Measurements from ENCODE around the gene HMCN2. TPM values are rescaled to one million over a fixed set of nuclear protein-coding genes. Genes with fewer than 3 reads are reported as not detected.
"Not testable (repeated sequence)": the region's sequence is repeated elsewhere in the genome, so short reads cannot be mapped to it uniquely, and the experiment has no call there.

HMCN2 gene
- polyA plus RNA-seq, 3 donors from 2014 or later: not detected

- Mint-ChIP-seq H3K27ac (no peak overlapping the region), H3K27me3 (ENCODE audit: low read depth in 3 of 3) (peaks cover 2 to 7% (median 3%) of the 10 kb centered on the region in 3 donors), H3K9me3 (no peaks in the 10 kb centered on the region), H3K4me3 (no peak overlapping the region), H3K36me3 (no peaks in the 10 kb centered on the region), H3K4me1 (no peaks in the 10 kb centered on the region)
- no peak for DNase-seq
Measured at GRCh38 chr9:130429381-130429780, 163.8 kb downstream of the HMCN2 start.

- no peak for DNase-seq
- H3K27me3 Mint-ChIP-seq (ENCODE audit: low read depth in 3 of 3): peaks cover 2 to 7% (median 3%) of the 10 kb centered on the region in 3 donors
- H3K4me1 Mint-ChIP-seq: no peaks in the 10 kb centered on the region
- H3K36me3 Mint-ChIP-seq: no peaks in the 10 kb centered on the region
- no peaks in the 10 kb centered on the region for H3K9me3 Mint-ChIP-seq
- no peak overlapping the region for H3K27ac Mint-ChIP-seq
- no peak overlapping the region for H3K4me3 Mint-ChIP-seq
Measured at GRCh38 chr9:130429831-130430230, 164.3 kb downstream of the HMCN2 start.

GRCh38 chr9:130430232-130430631 is 164.7 kb downstream of the HMCN2 start:
- no peak overlapping the region for H3K27ac Mint-ChIP-seq
- no peaks in the 10 kb centered on the region for H3K36me3 Mint-ChIP-seq
- no peaks in the 10 kb centered on the region for H3K9me3 Mint-ChIP-seq
- peaks cover 3 to 10% (median 3%) of the 10 kb centered on the region in 3 donors for H3K27me3 Mint-ChIP-seq (ENCODE audit: low read depth in 3 of 3)
- no peaks in the 10 kb centered on the region for H3K4me1 Mint-ChIP-seq
- DNase-seq: no peak
- H3K4me3 Mint-ChIP-seq: no peak overlapping the region

GRCh38 chr9:130430734-130431535 is 165.4 kb downstream of the HMCN2 start:
- Mint-ChIP-seq H3K4me1 (no peaks in the 10 kb centered on the region), H3K27ac (no peak overlapping the region), H3K4me3 (no peak overlapping the region), H3K9me3 (no peaks in the 10 kb centered on the region), H3K36me3 (no peaks in the 10 kb centered on the region), H3K27me3 (ENCODE audit: low read depth in 3 of 3) (peaks cover 3 to 12% (median 5%) of the 10 kb centered on the region in 3 donors)
- DNase-seq: no peak

DNA sequence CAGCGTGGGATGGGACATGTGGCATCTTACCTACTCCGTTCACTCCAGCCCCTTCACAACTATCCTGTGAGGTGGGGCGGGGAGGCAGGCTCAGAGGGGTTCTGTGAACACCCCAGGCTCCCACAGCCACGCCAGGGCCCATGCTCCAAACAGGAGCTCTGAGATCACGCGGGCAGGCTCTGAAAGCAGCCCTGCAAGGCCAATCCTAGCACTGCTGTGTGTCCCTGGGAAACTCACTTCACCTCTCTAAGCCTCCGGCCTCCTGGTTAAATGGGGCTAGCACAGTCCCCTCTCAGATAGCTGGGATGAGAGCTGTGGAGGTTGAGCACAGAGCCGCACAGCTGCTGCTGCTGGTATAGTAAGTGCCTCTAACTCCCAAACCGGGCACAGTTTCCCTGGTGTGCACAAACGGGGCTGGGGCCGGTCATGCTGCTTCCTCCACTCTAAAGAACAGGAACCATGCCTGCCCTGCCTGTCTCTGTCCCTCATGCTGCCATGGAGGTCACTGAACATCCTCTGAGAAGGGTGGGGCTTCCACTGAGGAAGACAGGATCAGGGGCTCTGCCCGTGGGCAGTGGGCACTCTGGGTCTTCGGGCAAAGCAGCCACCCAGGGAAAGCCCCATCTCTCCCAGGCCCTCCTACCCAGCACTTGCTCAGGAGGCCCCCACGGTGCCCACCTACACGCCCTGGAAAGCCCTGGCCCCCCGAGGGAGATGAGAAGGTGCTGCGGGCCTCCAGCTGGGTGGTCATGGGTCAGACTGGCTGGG is 166.2 kb downstream of the HMCN2 start:
- no peaks in the 10 kb centered on the region for H3K4me1 Mint-ChIP-seq
- H3K27me3 Mint-ChIP-seq (ENCODE audit: low read depth in 3 of 3): peaks cover 3 to 12% (median 5%) of the 10 kb centered on the region in 3 donors
- no peak for DNase-seq
- no peaks in the 10 kb centered on the region for H3K36me3 Mint-ChIP-seq
- H3K27ac Mint-ChIP-seq: no peak overlapping the region
- no peaks in the 10 kb centered on the region for H3K9me3 Mint-ChIP-seq
- no peak overlapping the region for H3K4me3 Mint-ChIP-seq

GRCh38 chr9:130432362-130432761 is 166.8 kb downstream of the HMCN2 start:
- DNase-seq: no peak
- H3K4me3 Mint-ChIP-seq: peak overlapping the region in 2 of 5 donors; percentile 25 to 38
- no peak overlapping the region for H3K27ac Mint-ChIP-seq
- no peaks in the 10 kb centered on the region for H3K4me1 Mint-ChIP-seq
- H3K9me3 Mint-ChIP-seq: no peaks in the 10 kb centered on the region
- H3K27me3 Mint-ChIP-seq (ENCODE audit: low read depth in 3 of 3): peaks cover 5 to 14% (median 6%) of the 10 kb centered on the region in 3 donors
- no peaks in the 10 kb centered on the region for H3K36me3 Mint-ChIP-seq

- no peak for DNase-seq
- peak overlapping the region in 3 of 5 donors; percentile 25 to 46 (median 33) for H3K4me3 Mint-ChIP-seq
- H3K9me3 Mint-ChIP-seq: no peaks in the 10 kb centered on the region
- no peaks in the 10 kb centered on the region for H3K36me3 Mint-ChIP-seq
- peaks cover 5 to 14% (median 8%) of the 10 kb centered on the region in 3 donors for H3K27me3 Mint-ChIP-seq (ENCODE audit: low read depth in 3 of 3)
- H3K4me1 Mint-ChIP-seq: no peaks in the 10 kb centered on the region
- H3K27ac Mint-ChIP-seq: no peak overlapping the region
Measured at GRCh38 chr9:130432796-130433167, 167.2 kb downstream of the HMCN2 start.

- Mint-ChIP-seq H3K36me3 (no peaks in the 10 kb centered on the region), H3K4me1 (no peaks in the 10 kb centered on the region), H3K27me3 (ENCODE audit: low read depth in 3 of 3) (peaks cover 7 to 14% (median 8%) of the 10 kb centered on the region in 3 donors), H3K27ac (no peak overlapping the region), H3K9me3 (no peaks in the 10 kb centered on the region), H3K4me3 (peak overlapping the region in 2 of 5 donors; percentile 33 to 46)
- DNase-seq: peak in 2 of 3 donors; percentile 3 to 14
Measured at GRCh38 chr9:130433168-130433946, 167.8 kb downstream of the HMCN2 start.

DNA sequence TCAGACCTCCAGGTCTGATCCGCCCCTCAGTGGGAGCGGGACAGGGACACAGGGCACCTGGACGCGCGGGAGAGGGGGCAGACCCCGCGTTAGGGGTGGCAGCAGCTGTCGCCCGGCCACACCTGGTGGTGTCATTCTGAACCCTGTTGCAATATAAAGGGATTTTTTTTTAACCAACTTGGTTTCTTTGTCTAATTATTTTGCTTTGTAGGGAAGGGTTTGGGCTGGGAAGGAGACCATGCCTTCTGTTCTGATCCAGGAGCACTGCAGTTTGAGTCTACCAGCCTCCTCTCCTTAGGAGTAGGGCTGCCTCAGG is 168.3 kb downstream of the HMCN2 start:
- no peak for DNase-seq
- Mint-ChIP-seq H3K27ac (no peak overlapping the region), H3K36me3 (no peaks in the 10 kb centered on the region), H3K4me1 (no peaks in the 10 kb centered on the region), H3K27me3 (ENCODE audit: low read depth in 3 of 3) (peaks cover 7 to 14% (median 8%) of the 10 kb centered on the region in 3 donors), H3K9me3 (no peaks in the 10 kb centered on the region), H3K4me3 (peak overlapping the region in 2 of 5 donors; percentile 20 to 36)

DNA sequence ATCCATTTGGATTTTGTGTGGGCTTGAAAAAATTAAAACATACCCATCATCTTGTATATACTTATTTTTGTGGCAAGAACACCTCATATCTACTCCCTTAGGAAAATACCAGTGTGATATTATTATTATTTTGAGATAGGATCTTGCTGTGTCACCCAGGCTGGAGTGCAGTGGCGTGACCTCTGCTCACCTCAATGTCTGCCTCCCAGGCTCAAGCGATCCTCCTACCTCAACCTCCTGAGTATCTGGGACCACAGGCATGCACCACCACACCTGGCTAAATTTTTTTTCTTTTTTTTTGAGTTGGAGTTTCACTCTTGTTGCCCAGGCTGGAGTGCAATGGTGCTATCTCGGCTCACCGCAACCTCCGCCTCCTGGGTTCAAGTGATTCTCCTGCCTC is 169.1 kb downstream of the HMCN2 start:
- H3K4me3 Mint-ChIP-seq, H3K27ac Mint-ChIP-seq, H3K4me1 Mint-ChIP-seq, H3K36me3 Mint-ChIP-seq, DNase-seq, H3K9me3 Mint-ChIP-seq: not testable (repeated sequence)
- peaks cover 7 to 14% (median 12%) of the 10 kb centered on the region in 3 donors for H3K27me3 Mint-ChIP-seq (ENCODE audit: low read depth in 3 of 3)

DNA sequence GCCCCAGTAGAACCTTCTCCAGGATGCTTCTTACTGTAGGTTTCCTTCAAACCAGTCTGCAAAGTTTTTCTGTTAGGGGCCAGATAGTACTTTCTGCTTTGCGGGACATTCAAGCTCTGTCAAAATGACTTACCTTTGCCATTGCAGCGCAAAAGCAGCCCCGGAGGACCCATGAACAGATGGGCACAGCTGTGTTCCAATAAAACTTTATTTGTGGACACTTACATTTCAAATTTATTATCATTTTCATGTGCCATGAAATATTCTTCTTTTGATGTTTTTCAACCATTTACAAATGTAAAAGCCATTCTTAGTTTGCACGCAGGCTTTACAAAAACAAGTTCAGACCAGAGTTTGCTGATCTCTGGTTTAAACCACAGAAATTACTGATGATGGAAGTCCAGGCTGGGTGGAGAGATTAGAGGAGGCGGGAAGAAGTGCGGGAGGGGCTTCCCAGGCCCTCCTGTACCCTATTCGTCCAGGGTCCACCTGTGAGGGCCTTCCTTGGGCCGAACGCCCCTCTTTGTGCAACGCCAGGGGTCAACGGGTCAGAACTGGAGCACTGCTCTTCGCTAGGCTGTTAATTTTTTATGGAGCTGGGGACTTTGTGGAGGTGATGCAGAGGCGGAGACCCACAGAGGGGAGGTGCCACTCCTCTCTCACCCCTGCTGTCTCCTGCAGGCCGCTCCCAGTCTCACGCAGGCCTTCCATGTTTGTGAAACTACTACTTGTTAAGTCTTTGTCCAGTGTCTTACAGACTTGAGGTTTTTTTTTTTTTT is 171.6 kb downstream of the HMCN2 start:
- H3K36me3 Mint-ChIP-seq: peaks cover 0 to 13% (median 7%) of the 10 kb centered on the region in 3 donors
- no peak overlapping the region for H3K4me3 Mint-ChIP-seq
- peaks cover 3 to 21% (median 14%) of the 10 kb centered on the region in 6 donors for H3K9me3 Mint-ChIP-seq
- H3K27me3 Mint-ChIP-seq (ENCODE audit: low read depth in 3 of 3): peaks cover 7 to 19% (median 16%) of the 10 kb centered on the region in 3 donors
- no peak overlapping the region for H3K27ac Mint-ChIP-seq
- no peaks in the 10 kb centered on the region for H3K4me1 Mint-ChIP-seq
- DNase-seq: no peak

DNA sequence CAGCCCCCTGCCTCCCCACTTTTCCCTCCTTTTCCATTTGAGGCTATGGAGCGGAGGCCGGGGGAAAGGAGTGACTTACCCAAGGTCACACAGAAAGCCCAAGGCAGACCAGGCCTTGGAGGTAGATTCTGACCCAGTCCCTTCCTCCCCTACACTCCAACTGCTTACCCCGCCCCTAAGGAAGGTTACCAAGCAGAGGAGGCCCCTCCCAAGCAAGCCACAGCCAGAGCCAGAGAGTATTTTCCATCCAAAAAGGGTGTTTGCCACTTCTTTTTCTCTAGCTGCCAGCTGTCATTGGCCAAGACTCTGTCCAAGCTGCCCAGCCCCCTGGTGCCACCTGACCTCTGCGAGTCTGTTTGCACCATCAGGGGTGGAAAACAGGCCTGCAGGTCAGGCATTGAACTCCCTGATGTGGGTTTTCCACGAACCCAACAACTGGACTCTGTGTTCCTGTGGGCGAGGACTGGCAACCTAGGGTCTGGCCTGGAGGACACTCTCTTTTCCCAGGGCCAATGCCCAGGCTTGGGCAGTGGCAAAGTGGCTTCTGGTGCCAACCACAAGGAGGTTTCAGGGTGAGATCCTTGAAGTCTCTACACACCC is 172.9 kb downstream of the HMCN2 start:
- H3K27me3 Mint-ChIP-seq (ENCODE audit: low read depth in 3 of 3): peaks cover 11 to 17% (median 13%) of the 10 kb centered on the region in 3 donors

GRCh38 chr9:130441031-130441430 is 175.5 kb downstream of the HMCN2 start:
- Mint-ChIP-seq H3K27ac (no peak overlapping the region), H3K36me3 (peaks cover 0 to 13% (median 7%) of the 10 kb centered on the region in 3 donors), H3K27me3 (ENCODE audit: low read depth in 3 of 3) (peaks cover 11 to 20% (median 13%) of the 10 kb centered on the region in 3 donors), H3K4me1 (peaks cover 0 to 2% of the 10 kb centered on the region in 2 donors), H3K4me3 (no peak overlapping the region), H3K9me3 (peaks cover 3 to 23% (median 15%) of the 10 kb centered on the region in 6 donors)
- DNase-seq: no peak

More for the DNA sequence above, 172.9 kb downstream of the HMCN2 start:
- no peak for DNase-seq
- Mint-ChIP-seq H3K4me1 (no peaks in the 10 kb centered on the region), H3K27ac (no peak overlapping the region), H3K36me3 (peaks cover 0 to 13% (median 7%) of the 10 kb centered on the region in 3 donors), H3K9me3 (peaks cover 3 to 23% (median 15%) of the 10 kb centered on the region in 6 donors), H3K4me3 (no peak overlapping the region)

Measured in immature natural killer cell (primary cell).